GM12875 (cell line): ENCODE measurements around the gene KRTAP5-3.

Experiments used
- H3K4me3 ChIP-seq: one replicate; pipeline ENCODE4 v1.5.1; 2011; ENCODE audit warnings: low read depth, low read length, control low read depth
- CTCF ChIP-seq: IDR thresholded peaks from 2 replicates; pipeline ENCODE4 v1.5.1; 2011; ENCODE audit warnings: low read depth, mild to moderate bottlenecking, control low read depth, inconsistent platforms, low read length, moderate library complexity, borderline replicate concordance; ENCODE audit not compliant: insufficient read depth

KRTAP5-3 gene

GRCh38 chr11:1557904-1558774 lies 50.1 kb downstream of the KRTAP5-3 start:
- no peak for TF ChIP-seq CTCF
- no peak overlapping the region for H3K4me3 ChIP-seq
